H7 (cell line): Measurements from ENCODE around the gene DCTN2. TPM values are rescaled to one million over a fixed set of nuclear protein-coding genes. Genes with fewer than 3 reads are reported as not detected.

Experiments
- DNase-seq: peaks from one replicate; pipeline ENCODE4 v3.0.0; 2012
- H3K27me3 ChIP-seq: 2 replicates; pipeline ENCODE4 v1.6.0; 2011; ENCODE audit warnings: mild to moderate bottlenecking, low read length; ENCODE audit not compliant: control insufficient read depth, insufficient read depth
- H3K36me3 ChIP-seq: replicated peaks from 2 replicates; pipeline ENCODE4 v1.5.1; 2011; ENCODE audit warnings: low read length; ENCODE audit not compliant: control insufficient read depth, insufficient read depth
- H3K4me3 ChIP-seq: 2 replicates; pipeline ENCODE4 v1.5.1; 2011; ENCODE audit warnings: low read depth, mild to moderate bottlenecking, control low read depth, low read length, moderate library complexity; ENCODE audit not compliant: insufficient read depth
- total RNA-seq: library from RNA; depleted of rRNA; stranded (reverse); fragments of >200 nt; shearing (Covaris generic); gene quantifications from 2 replicates; pipeline ENCODE4 v1.2.3, GENCODE V29; 2014

The DCTN2 gene
- total RNA-seq, 1 experiment from 2014 or later: 98.2 TPM

DNA sequence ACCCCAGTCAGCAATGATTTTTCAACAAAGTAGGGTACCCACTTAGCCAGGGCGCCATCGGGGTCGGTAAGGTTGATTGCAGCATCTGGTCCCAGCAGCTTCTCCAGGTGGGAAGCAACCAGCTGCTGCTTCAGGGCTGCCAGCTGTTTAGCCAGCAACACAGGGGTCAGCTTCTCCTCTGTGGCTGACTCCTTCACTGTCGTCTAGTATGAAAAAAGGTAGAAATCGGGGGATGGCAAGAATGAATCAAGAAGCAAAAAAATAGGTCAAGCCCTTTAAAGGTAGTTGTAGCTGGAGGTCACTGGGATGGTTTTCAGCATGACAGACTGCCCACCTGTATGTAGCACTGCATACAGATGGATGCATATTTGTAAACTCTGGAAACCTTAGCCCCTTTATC lies 12.7 kb downstream of the DCTN2 start:
- Histone ChIP-seq H3K36me3 (peaks cover 45% of the 10 kb centered on the region), H3K27me3 (no peaks in the 10 kb centered on the region)
- no peak for DNase-seq

DNA sequence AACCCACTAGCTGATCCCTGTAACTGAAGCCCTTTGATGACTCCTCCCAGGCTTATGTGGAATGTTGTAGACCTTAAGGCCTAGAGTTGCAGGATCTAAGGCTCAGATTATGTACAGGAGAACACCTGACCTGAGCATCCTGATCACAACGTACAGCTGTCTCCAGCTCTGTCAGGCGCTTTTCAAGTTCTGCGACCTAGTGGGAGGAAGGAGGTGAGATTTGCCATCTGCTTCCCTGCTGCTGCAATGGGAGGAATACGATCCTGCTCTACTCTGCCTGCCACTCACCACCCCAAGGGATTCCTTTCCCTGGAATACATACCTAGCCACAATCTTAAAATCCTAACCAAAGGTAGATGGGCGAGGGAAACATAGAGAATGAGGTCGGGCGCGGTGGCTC lies 13.9 kb downstream of the DCTN2 start:
- Histone ChIP-seq H3K36me3 (peaks cover 45% of the 10 kb centered on the region), H3K4me3 (no peak overlapping the region), H3K27me3 (no peaks in the 10 kb centered on the region)
- no peak for DNase-seq

More for the DNA sequence above, 12.7 kb downstream of the DCTN2 start:
- H3K4me3 ChIP-seq: no peak overlapping the region

GRCh38 chr12:57531836-57532235 lies 15.2 kb downstream of the DCTN2 start:
- no peak for DNase-seq
- Histone ChIP-seq H3K27me3 (no peaks in the 10 kb centered on the region), H3K36me3 (peaks cover 45% of the 10 kb centered on the region)

DNA sequence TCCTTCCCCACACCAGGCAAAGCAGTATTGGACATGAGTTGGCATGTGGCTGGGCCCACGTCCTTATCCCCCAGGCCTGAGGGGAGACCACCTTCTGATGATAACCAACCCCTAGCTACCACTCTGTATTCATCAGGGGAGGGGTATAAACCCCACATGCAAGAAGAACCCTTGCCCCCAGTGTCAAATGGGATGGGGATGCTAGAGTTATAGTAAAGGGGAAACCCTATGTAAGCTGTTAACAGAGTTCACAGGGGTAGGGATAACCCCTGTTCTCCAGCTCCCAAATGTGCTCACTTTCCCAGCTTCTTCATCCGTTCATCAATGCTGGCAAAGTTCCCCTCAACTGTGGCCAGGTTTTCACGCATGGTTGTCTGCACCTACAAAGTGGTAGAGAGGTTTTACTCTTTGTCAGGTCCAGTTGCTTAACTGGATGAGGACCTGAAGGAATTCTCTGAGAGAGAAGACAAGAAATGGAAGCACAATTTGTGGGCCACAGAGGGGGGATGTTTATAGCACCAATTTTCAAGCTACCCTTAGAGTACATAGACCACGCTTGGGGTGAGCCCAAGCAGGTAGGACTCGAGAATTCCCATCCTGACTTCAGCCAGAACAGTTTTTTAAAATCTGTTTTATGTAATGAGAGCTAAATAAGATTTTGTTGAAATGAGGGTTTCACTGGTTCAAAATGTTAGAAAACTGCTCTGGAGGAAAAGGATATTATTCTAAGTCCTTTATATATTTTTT lies 16.4 kb downstream of the DCTN2 start:
- DNase-seq: no peak
- no peaks in the 10 kb centered on the region for H3K27me3 ChIP-seq
- H3K4me3 ChIP-seq: no peak overlapping the region
- H3K36me3 ChIP-seq: peaks cover 46% of the 10 kb centered on the region

More at GRCh38 chr12:57531836-57532235, 15.2 kb downstream of the DCTN2 start:
- H3K4me3 ChIP-seq: no peak overlapping the region

DNA sequence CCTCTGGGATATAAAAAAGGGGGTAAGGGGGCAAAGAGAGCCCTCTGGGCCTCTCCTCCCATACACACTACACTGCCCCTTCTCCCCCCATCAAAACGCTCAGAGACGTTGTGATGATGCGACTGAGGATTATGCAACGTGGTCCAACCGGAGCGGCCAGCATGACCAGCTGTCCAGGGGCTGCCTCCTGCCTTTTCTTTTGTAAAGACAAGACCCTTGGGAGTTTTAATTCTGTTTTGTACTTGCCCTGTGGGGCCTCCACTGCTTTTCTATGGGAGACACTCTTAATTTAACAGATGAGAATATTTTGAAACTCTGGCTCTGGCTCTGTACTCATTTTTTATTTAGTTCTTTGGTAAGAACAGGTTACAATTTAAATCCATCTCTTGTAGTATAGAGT lies 17.2 kb downstream of the DCTN2 start:
- no peak for DNase-seq
- Histone ChIP-seq H3K4me3 (no peak overlapping the region), H3K27me3 (no peaks in the 10 kb centered on the region), H3K36me3 (peaks cover 41% of the 10 kb centered on the region)

- peak; percentile 36 for DNase-seq
- H3K27me3 ChIP-seq: no peaks in the 10 kb centered on the region
- H3K36me3 ChIP-seq: peaks cover 41% of the 10 kb centered on the region
- H3K4me3 ChIP-seq: no peak overlapping the region
These were observed 18.0 kb downstream of the DCTN2 start for GRCh38 chr12:57528831-57529555.

GRCh38 chr12:57528176-57528575 lies 18.8 kb downstream of the DCTN2 start:
- no peaks in the 10 kb centered on the region for H3K27me3 ChIP-seq

DNA sequence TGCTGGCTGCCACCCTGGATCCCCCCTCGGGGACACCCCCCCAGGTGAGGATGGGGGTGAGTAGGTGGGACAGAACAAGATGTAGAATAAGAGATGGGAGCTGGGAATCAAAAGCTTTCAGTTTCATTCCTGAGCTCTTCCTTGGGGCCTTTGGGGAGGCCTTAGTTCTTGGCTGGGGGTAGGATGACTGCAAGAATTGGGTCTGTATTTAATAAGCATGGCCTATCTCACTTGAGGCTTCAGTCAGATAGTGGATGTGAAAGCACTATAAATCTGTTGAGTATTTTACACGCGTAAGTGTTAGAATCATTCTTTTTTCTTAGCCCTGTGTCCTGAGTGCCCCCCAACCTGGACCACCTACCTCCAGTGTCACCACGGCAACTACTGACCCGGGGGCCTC lies 19.8 kb downstream of the DCTN2 start:
- no peak overlapping the region for H3K4me3 ChIP-seq
- no peaks in the 10 kb centered on the region for H3K27me3 ChIP-seq
- H3K36me3 ChIP-seq: peaks cover 28% of the 10 kb centered on the region
- DNase-seq: no peak

More at GRCh38 chr12:57528176-57528575, 18.8 kb downstream of the DCTN2 start:
- no peak overlapping the region for H3K4me3 ChIP-seq
- peaks cover 37% of the 10 kb centered on the region for H3K36me3 ChIP-seq
- peak; percentile 49 for DNase-seq

DNA sequence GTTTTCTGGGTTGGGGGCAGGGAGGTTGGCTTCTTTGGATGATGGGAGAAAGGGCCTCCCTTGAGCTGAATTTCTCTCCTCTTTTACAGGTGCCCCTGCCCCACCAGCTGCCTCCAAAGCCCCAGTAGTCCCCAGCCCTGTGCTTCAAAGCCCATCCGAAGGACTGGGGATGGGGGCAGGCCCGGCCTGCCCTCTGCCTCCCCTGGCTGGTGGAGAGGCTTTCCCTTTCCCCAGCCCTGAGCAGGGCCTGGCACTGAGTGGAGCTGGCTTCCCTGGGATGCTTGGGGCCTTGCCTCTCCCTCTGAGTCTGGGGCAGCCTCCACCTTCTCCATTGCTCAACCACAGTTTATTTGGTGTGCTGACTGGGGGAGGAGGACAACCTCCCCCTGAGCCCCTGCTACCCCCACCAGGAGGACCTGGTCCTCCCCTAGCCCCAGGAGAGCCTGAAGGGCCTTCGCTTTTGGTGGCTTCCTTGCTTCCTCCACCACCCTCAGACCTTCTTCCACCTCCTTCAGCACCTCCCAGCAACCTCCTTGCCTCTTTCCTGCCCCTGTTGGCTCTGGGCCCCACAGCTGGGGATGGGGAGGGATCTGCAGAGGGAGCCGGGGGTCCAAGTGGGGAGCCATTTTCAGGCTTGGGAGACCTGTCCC lies 20.4 kb downstream of the DCTN2 start:
- H3K36me3 ChIP-seq: peaks cover 22% of the 10 kb centered on the region
- no peak for DNase-seq

DNA sequence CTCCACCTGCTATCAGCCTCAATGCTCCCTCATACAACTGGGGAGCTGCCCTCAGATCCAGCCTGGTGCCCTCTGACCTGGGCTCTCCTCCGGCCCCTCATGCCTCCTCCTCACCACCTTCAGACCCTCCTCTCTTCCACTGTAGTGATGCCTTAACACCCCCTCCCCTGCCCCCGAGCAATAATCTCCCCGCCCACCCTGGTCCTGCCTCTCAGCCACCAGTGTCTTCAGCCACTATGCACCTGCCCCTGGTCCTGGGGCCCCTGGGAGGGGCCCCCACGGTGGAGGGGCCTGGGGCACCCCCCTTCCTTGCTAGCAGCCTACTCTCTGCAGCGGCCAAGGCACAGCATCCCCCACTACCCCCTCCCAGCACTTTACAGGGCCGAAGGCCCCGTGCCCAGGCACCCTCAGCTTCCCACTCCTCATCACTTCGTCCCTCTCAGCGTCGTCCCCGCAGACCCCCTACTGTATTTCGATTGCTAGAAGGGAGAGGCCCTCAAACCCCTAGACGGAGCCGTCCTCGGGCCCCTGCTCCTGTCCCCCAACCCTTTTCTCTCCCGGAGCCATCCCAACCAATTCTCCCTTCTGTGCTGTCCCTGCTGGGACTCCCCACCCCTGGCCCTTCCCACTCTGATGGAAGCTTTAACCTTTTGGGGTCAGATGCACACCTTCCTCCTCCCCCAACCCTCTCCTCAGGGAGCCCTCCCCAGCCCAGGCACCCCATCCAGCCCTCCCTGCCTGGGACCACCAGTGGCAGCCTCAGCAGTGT lies 21.2 kb downstream of the DCTN2 start:
- Histone ChIP-seq H3K36me3 (peaks cover 20% of the 10 kb centered on the region), H3K4me3 (no peak overlapping the region), H3K27me3 (no peaks in the 10 kb centered on the region)
- peak; percentile 47 for DNase-seq

More for the DNA sequence above, 20.4 kb downstream of the DCTN2 start:
- Histone ChIP-seq H3K27me3 (no peaks in the 10 kb centered on the region), H3K4me3 (no peak overlapping the region)

DNA sequence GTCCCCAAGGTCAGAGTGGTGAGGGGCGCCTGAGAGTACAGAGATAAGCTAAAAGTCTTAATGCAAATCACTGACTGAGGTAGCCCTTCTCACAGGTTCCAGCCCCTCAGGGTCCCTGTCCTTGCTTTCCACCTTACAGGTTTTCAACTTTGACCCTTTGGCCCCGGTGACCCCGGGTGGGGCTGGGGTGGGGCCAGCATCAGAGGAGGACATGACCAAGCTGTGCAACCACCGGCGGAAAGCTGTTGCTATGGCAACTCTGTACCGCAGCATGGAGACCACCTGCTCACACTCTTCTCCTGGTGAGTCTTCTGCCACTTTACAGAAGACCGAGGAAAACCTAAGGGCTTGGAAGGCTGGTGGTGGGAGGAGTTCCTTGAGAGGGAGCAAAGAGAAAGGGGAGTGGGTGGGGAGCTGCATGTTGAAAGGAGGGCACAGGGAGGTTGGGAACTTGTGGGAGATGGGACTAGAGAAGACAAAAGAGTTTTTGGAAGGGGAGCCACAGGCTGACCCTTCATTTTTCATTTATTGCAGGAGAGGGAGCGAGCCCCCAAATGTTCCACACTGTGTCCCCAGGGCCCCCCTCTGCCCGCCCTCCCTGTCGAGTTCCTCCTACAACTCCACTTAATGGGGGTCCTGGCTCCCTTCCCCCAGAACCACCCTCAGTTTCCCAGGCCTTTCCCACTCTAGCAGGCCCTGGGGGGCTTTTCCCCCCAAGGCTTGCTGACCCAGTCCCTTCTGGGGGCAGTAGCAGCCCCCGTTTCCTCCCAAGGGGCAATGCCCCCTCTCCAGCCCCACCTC lies 22.0 kb downstream of the DCTN2 start:
- H3K4me3 ChIP-seq: no peak overlapping the region
- H3K27me3 ChIP-seq: no peaks in the 10 kb centered on the region
- H3K36me3 ChIP-seq: peaks cover 14% of the 10 kb centered on the region
- DNase-seq: no peak

DNA sequence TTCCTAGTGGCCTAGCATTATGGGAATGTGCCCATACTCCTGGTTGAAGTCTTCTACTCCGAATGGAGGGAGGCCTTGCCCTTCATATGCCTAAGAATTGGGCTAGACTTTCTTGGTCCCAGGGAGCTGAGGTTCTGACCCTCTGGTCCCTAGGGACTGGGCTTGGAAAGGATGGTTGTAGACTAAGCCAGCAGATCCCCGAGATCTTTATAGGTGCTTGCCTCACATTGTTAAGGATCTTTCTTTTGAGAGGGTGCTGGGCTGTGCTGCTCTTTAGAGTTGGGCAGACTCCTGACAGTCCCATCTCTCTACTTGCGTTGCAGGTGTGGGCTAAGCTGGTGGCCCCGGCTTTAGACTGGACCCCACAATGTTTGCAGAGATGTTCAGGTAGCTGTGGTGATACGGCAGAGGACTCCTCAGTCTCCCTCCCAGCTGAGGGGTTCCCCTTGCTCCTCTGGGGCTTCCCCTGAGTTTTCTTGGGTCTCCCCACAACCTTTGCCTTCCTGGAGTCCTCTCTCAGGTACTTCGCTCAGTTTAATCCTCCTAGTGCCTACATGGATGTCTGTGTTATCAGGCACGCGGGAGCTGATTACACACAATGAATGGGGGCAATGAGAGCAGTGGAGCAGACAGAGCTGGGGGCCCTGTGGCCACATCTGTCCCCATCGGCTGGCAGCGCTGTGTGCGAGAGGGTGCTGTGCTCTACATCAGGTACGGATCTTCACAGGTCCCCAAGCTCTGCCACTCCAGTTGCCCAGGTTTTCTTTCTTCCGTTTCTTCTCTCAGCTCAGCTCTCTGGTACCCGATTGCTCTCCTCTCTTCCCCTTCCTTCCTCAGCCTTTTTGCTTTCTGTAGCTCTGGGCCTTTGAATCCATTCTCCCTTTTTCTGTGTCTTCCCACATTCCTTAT lies 23.0 kb downstream of the DCTN2 start:
- H3K4me3 ChIP-seq: peak overlapping the region; percentile 66
- peak; percentile 29 for DNase-seq
- peaks cover 9% of the 10 kb centered on the region for H3K36me3 ChIP-seq
- no peaks in the 10 kb centered on the region for H3K27me3 ChIP-seq
